ENCODE data around the gene NKX2-4. TPM values are rescaled to one million over a fixed set of nuclear protein-coding genes. Genes with fewer than 3 reads are reported as not detected.

Gene NKX2-4
- total and polyA plus RNA-seq, 10 of the 15 experiments (the other 5 are each of a cell fraction or from before 2014, with no cell fraction given) = not detected

GRCh38 chr20:21352703-21353102 is 44.6 kb downstream of the NKX2-4 start (continued):
- TF ChIP-seq BHLHE40 (IDR thresholded peaks at IDR 0.05; ENCODE audit: borderline replicate concordance in 1 of 2, low read depth in 2 of 2, low read length in 1 of 2) (no peak), RELB (IDR thresholded peaks at IDR 0.05; ENCODE audit: low read depth) (no peak), GABPA (IDR thresholded peaks at IDR 0.05; ENCODE audit: low read depth) (no peak), CTCF (IDR thresholded peaks at IDR 0.05 in 2 of 3, conservative IDR thresholded peaks at IDR 0.05 in 1 of 3; ENCODE audit: control insufficient read depth in 2 of 3, extremely low read depth in 1 of 3, insufficient read depth in 1 of 3, low read depth in 3 of 3, low read length in 3 of 3) (no peak), NFXL1 (IDR thresholded peaks at IDR 0.05; ENCODE audit: borderline replicate concordance) (no peak), SMARCA5 (IDR thresholded peaks at IDR 0.05) (no peak), ZBTB33 (IDR thresholded peaks at IDR 0.05) (no peak)

Small RNA genes within 50 kb of the gene (small RNA-seq; reads per million reads assigned to genes)
- not detected for gene RN7SKP140

Other genes starting within 250 kb of the NKX2-4 start
- gene XRN2, start 94.2 kb downstream of the NKX2-4 start, total RNA-seq (2014; rRNA removed) = 70.1 and 78.4 TPM in 2 replicates
- 93.8 and 95.6 TPM in 2 replicates for gene XRN2, start 94.2 kb downstream of the NKX2-4 start, total RNA-seq (2014; rRNA removed; fragmentation: Illumina TruSeq; extraction: Trizol)
- 67.1 and 70.1 TPM in 2 replicates for gene XRN2, start 94.2 kb downstream of the NKX2-4 start, total RNA-seq (2021)
- gene XRN2, start 94.2 kb downstream of the NKX2-4 start, polyA plus RNA-seq (2011; rRNA removed) = 97.8 and 113 TPM in 2 replicates
- 91.0 and 107 TPM in 2 replicates for gene XRN2, start 94.2 kb downstream of the NKX2-4 start, polyA plus RNA-seq (2014; fragmentation: Illumina TruSeq; extraction: Trizol)
- 10 to 100 TPM; 59.7 to 69.6 TPM for gene XRN2, start 94.2 kb downstream of the NKX2-4 start, polyA plus RNA-seq (2014; fragmentation: Nextera tagmentation; extraction: Ambion mirVana)
- gene XRN2, start 94.2 kb downstream of the NKX2-4 start, polyA plus RNA-seq (2014; rRNA removed) = 59.1 and 63.7 TPM in 2 replicates
- 10 to 100 TPM; 81.1 to 83.3 TPM for gene XRN2, start 94.2 kb downstream of the NKX2-4 start, polyA plus RNA-seq (2016; fragmentation: Nextera tagmentation; extraction: Ambion mirVana)
- gene NKX2-2, start 116.5 kb upstream of the NKX2-4 start, total RNA-seq (2014; rRNA removed) = not detected in 2 replicates
- gene NKX2-2, start 116.5 kb upstream of the NKX2-4 start, total RNA-seq (2014; rRNA removed; fragmentation: Illumina TruSeq; extraction: Trizol) = not detected in 2 replicates
- not detected in 2 replicates for gene NKX2-2, start 116.5 kb upstream of the NKX2-4 start, total RNA-seq (2021)
- not detected in 2 replicates for gene NKX2-2, start 116.5 kb upstream of the NKX2-4 start, polyA plus RNA-seq (2011; rRNA removed)
- not detected in 2 replicates for gene NKX2-2, start 116.5 kb upstream of the NKX2-4 start, polyA plus RNA-seq (2014; fragmentation: Illumina TruSeq; extraction: Trizol)
- gene NKX2-2, start 116.5 kb upstream of the NKX2-4 start, polyA plus RNA-seq (2014; fragmentation: Nextera tagmentation; extraction: Ambion mirVana) = not detected
- not detected in 2 replicates for gene NKX2-2, start 116.5 kb upstream of the NKX2-4 start, polyA plus RNA-seq (2014; rRNA removed)
- gene NKX2-2, start 116.5 kb upstream of the NKX2-4 start, polyA plus RNA-seq (2016; fragmentation: Nextera tagmentation; extraction: Ambion mirVana) = not detected

Measured in GM12878 (cell line).